GM12878 (cell line): ENCODE results near the gene KIF6.

Experiments
- HDAC2 ChIP-seq: fragments of 200-600 bp; sonication (generic); IDR thresholded peaks from 2 replicates; pipeline ENCODE4 v1.6.1; 2017
- RCOR1 ChIP-seq: conservative IDR thresholded peaks from 2 replicates; pipeline ENCODE4 v1.6.1; 2012; ENCODE audit warnings: low read depth, low read length, improper control_type of control experiment
- TF ChIP-seq, protein P1 (sequence below): fragments of 450-650 bp; IDR thresholded peaks from 2 replicates; pipeline ENCODE4 v1.6.1; 2017; ENCODE audit warnings: mild to moderate bottlenecking

DNA sequence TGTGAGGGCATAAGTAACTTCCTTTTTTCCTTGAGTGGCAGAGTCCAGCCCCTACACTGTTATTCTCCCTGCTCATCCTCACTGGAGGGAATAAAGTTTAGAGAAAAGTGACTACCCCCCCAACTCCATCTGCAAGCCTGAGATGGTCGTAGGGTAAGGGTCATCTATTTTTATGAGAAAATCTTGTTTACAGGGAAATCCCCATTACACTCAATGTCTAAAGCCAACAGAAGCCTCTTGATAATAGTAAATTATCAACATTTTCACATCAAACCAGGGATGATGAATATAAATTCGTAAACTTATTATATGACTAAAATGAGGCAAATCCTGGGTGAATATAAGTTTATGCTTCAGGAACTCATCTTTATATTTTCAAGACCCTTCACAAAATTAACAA lies 228.8 kb downstream of the KIF6 start:
- TF ChIP-seq RCOR1 (no peak), HDAC2 (no peak)
- TF ChIP-seq, protein P1, sequence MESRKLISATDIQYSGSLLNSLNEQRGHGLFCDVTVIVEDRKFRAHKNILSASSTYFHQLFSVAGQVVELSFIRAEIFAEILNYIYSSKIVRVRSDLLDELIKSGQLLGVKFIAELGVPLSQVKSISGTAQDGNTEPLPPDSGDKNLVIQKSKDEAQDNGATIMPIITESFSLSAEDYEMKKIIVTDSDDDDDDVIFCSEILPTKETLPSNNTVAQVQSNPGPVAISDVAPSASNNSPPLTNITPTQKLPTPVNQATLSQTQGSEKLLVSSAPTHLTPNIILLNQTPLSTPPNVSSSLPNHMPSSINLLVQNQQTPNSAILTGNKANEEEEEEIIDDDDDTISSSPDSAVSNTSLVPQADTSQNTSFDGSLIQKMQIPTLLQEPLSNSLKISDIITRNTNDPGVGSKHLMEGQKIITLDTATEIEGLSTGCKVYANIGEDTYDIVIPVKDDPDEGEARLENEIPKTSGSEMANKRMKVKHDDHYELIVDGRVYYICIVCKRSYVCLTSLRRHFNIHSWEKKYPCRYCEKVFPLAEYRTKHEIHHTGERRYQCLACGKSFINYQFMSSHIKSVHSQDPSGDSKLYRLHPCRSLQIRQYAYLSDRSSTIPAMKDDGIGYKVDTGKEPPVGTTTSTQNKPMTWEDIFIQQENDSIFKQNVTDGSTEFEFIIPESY, result no peak
